Measurements from ENCODE around the gene SSR4.

SSR4 gene

GRCh38 chrX:153831429-153832150, 37.1 kb downstream of the SSR4 start:
- no peak for DNase-seq

GRCh38 chrX:153832728-153833127, 38.3 kb downstream of the SSR4 start:
- no peak for DNase-seq

GRCh38 chrX:153836921-153837320, 42.5 kb downstream of the SSR4 start:
- DNase-seq, result no peak

- no peak for DNase-seq
These were observed 50.1 kb downstream of the SSR4 start for GRCh38 chrX:153844509-153845082.

GRCh38 chrX:153845195-153845594, 50.7 kb downstream of the SSR4 start:
- no peak for DNase-seq

GRCh38 chrX:153845842-153846241, 51.4 kb downstream of the SSR4 start:
- DNase-seq, result no peak

All from T-helper 9 cell (primary cell).